NOMO-1 treated with dmso at 0.1 percent for 144 hours (cell line): ENCODE data around the gene CRYBA1.
"Not testable (repeated sequence)": the region's sequence is repeated elsewhere in the genome, so short reads cannot be mapped to it uniquely, and the experiment has no call there.

Experiments
- DNase-seq: peaks from one replicate; lab custom pipeline; 2025; ENCODE audit not compliant: unreplicated experiment; lab: John Stamatoyannopoulos, UW

CRYBA1 gene

DNA sequence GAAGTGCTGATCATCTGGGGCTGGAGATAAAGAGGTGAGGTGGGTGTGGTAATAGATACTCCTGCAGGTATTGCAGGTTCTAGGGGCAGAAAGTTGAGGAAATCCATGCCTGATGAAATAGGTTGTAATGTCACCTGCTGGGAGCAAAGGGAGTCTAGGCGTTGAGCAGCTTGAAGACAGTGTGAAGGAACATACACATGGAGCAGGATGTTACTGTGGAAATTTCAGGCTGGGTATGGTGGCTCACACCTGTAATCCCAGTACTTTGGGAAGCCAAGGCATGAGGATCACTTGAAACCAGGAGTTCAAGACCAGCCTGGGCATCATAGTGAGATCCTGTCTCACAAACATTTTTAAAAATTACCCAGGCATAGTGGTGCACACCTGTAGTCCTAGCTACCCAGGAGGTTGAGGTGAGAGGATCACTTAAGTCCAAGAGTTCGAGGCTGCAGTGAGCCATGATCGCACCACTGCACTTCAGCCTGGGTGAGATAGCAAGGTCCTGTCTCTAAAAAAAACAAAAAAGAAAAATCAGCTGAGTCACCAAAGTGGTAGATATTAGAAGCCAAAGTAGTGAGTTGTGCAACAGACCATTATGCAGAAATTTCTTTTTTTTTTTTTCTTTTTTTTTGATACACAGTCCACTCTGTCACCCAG is 9.1 kb upstream of the CRYBA1 start:
- peak; percentile 64 for DNase-seq

DNA sequence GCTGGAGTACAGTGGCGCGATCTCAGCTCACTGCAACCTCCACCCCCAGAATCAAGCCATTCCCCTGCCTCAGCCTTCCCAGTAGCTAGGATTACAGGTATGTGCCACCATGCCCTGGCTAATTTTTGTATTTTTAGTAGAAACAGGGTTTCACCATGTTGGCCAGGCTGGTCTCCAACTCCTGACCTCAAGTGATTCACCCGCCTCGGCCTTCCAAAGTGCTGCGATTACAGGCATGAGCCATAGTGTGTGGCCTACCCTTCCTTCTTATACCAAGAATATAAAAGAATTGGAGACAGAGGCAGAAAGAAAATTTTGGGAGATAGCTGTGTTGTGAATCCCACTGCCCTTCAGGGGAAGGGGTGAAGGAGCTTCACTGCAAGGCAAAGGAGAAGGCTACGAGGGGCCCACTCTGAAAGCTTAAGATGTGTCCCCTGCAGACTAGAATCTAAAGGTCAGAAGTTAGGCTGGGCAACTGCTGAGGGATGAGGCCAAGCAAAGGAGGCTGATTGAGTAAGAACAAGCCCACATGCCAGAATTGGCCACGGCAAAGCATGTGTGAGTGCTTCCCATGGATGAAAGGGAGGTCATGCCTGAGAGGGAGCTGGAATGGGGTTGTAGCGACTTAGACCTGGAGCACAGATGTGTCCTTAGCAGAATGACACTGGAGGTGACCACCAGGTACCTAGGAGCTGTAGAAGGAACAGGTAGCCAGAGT is 8.4 kb upstream of the CRYBA1 start:
- DNase-seq, result no peak

DNA sequence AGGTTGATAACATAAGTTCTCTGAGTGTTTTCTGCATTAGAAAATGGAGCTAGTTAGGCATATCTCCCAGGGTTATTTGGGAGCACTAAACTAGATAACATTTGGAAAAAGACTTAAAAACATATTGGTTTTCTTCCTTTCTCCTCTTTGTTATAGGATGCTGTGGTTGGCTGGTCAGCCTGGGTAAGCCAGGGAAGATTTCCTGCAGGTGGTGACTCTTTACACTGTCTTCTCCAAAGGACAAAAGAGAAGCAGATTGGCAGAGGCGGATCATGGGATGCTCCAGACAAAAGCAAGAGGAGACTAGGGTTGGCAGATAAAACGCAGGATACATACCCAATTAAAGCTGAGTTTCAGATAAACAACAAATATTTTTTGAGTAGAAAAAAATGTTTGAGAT is 6.2 kb upstream of the CRYBA1 start:
- no peak for DNase-seq

DNA sequence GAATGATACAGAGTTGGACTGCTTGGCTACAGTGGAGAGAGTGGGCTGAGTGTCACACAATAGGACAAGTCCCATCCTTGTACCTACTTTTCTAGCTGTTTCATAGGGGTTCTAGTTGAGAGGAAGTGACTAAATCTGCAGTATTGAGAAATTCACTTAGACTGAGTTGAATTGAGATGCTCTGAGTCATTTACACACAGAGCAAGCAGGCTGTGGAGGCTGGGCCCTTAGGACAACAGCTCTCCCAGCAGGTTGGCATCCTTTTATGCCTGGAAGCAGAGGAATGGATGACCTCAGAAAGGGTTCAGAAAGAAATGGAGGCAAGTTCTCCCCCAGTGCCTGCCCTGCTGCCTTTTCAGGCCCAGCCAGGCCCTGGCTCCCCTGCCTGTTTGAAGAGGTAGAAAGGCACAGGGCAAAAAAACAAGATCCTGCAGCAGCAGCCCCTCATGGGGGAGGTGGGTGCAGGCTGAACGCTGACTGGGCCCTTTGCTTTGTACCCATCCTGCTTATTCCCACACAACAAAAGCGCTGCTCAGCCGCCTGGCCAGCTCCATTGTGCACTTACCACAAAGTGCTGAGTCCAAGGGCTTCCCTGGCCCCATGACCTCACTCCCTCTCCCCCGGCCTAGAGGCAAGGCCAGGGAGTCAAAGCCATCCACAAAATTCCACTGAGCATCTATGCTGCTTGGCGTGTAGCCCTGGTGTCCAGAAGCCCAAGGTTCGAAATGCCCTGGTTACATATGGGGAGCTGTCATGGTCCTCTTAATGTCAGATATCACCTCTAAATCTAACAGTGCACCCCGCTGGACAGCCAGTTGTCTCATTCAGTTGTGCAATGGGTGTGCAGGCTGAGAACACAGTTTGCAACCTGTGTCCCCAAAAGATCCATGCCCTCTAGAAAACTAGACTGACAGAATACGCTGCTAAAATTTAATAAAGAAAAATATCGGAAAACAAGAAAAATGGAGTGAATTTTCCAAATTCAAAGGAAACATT is 5.4 kb upstream of the CRYBA1 start:
- peak; percentile 63 for DNase-seq

DNA sequence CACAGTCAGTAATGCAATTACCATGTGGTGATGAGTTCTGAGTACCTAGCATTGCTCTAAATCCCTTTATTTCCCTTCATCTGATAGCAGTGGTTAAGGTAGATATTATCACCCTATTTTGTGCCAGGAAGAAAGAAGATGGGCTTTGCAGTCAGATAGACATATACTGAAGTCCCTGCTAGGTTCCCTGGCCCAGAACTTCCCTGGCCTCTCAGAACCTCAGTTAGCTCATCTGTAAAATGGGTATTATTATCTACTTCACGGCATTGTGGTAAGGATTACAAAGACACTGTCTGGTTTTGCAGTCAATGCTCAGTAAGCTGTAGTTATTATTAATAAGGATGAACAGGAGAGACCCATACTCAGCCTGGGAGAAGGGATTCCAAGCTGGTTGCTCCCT is 4.6 kb upstream of the CRYBA1 start:
- no peak for DNase-seq

DNA sequence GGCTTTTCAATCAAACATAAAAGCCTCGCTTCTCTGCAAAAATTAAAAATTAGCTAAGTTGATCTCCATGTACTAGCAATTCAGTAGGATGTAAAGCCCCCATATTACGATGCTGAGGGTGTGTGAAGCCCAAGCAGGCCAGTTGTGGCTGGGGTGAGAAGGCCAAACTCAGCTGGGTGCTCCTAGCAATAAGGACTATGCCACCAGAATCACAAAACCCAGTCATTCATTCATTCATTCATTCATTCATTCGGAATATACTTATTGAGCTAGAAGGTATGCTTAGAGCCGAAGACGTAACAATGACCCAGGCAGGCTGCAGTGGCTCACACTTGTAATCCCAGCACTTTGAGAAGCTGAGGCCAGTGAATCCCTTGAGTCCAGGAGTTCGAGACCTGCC is 3.9 kb upstream of the CRYBA1 start:
- no peak for DNase-seq

DNA sequence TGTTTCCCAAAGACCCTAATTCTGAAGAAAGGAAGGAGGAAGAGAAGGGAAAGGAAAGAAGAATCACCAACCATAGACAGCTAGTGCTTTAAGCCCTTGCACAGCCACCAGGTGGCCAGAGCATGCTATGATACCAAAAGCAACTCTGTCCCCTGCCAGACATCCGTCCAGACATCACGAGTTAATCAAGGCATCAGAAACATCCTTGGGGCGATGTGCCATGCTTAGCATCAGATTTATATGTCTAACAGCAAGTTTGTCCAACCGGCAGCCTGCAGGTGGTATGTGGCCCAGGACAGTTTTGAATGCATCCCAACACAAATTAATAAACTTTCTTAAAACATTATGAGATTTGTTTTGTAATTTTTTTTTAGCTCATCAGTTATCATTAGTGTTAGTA is 2.9 kb upstream of the CRYBA1 start:
- no peak for DNase-seq

DNA sequence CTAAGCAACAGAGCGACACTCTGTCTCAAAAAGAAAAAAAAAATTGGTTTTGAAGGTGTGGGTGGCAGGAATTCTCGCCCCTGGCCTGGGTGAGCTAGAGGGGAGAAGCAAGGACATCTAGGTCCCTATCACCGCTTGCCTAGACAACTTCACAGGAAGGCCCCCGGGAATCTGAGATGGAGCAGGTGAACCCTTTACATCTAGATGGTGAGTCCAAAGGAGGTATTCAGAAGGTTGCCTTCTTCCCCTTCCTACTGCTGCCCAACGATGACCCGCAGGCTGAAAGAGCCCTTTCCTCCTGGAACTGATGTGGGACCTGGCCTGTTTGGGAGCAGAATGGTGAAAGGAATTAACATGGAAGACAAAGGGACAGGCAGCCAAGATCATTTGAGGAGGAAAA is 1.3 kb upstream of the CRYBA1 start:
- no peak for DNase-seq

DNA sequence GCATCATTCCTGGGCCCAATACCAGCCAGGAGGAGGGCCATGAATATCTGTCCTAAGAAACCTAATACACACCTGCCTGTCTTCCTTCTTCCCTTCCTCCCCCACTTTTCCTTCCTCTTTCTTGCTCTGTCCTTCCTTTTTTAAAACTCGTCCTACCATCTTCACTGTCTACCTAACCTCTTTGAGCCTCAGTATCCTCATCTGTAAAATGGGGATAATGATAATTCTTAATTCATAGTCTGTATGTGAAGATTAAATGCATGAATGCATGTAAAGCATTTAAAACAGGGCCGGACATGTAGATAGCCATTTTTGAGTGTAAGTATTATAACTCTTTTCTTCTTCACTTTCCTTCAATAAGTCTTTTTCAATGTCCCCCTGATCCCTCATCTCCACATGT is 560 bp downstream of the CRYBA1 start:
- DNase-seq, result no peak

DNA sequence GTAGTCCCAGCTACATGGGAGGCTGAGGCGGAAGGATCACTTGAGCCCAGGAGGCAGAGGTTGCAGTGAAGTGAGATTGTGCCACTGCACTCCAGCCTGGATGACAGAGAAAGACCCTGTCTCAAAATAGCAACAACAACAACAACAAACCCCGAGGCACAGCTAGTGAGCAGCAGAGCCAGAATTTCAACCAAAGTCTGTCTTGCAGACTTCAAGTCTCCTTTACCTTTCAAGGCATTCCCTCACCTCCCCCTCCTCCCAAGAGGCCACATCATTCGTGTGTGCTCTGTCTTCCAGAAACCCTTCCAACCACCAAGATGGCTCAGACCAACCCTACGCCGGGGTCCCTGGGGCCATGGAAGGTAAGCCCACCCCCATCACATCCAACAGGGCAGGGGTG is 2.2 kb downstream of the CRYBA1 start:
- no peak for DNase-seq

DNA sequence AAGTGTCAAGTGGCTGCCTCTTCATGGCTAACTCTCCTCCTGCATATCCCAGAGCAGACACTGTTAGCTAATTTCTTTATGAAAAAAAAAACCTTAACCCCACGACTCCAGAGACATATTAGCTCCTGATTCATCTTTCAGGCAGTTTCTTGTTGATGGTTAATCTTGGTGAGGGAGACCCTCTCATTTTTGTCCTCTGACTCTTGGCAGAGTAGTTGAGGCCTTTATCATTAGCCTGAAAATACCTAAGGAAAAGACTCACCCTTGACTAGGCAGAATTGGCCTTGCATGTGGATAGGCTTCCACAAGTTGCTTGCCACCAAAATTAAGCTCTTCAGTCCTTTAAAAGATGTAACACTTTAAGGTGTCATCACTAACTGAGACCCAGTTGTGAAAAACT is 4.0 kb downstream of the CRYBA1 start:
- no peak for DNase-seq

DNA sequence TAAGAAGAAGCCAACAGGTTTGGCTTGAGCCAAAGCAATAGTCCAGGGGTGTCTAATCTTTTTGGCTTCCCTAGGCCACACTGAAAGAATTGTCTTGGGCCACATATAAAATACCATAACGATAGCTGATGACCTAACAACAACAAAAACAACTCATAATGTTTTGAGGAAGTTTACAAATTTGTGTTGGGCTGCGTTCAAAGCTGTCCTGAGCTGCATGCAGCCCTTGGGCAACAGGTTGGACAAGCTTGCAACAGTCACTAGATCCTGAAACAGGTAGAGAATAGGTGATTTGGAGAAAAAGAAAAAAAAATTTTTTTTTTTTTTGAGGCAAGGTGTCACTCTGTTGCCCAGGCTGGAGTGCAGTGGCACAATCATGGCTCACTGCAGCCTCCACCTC is 4.5 kb downstream of the CRYBA1 start:
- DNase-seq, result no peak

DNA sequence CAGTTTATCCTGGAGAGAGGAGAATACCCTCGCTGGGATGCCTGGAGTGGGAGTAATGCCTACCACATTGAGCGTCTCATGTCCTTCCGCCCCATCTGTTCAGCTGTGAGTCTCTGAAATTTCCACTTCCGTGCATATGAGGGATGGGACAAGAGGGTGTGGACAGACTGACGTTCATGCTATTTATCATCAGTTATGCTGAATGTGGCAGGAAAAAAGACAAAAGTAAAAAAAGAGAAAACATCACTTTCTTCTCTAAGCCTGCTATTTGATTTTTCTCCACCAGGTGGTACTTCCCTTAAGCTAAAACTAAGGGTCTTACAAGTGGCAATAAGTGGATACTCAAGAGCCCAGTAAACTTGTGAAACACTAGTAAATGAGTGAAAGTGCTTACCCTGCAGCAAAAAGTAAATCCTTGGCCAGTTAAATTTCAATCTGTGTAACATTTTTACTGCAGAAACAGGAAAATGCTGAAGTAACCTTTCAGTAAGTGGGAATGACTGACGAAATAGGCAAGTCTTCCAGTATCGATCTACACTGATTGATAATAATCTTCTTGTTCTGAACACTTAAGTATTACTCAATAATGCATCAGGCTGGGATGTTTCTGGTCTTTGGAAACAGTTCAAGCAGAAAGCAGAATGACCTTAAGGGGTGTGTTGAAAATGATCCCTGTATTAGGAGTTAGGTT is 5.6 kb downstream of the CRYBA1 start:
- no peak for DNase-seq

DNA sequence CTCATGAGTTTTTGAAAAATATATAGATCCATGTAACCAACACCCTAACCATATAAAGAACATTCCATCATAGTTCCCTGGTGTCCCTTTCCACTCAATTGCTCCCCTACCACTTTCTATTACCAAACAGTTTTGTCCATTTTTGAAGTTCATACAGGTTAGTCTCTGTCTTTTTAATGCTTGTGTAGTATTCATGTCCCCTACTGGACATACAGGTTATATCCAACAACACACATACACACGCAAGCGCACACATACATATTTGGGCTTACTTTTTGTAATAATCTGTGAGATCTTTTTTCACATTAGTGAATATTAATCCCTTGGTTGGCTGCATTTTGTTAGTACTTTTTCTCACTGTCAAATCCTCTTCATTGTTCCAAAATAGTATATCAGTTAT is 6.4 kb downstream of the CRYBA1 start:
- no peak for DNase-seq

DNA sequence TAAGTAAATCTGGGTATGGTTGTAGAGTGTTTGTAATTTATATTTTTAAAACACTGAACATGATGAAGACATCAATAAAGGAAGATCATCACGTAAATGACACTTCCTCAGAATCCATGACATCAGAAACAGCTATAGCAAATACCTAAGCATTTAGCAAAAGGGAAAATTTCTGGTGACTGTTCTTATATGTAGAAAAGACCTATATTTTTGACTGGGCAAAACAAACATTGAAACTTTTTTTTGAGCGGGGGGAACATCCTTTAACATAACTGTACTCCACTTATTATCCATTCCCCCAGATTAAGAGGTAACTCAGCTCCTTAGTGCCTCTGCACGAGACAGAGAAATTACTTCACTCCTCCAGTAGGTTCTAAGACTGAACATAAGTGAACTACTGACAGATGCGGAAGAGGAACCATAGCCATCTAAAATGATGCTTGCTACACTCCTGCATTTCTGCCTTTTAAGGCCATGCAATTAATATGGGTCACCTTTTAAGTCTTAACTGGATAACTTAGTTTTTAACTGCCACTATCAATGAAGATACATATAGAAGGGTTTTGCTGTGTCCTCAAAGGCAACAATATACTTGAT is 9.4 kb downstream of the CRYBA1 start:
- DNase-seq, result peak; percentile 30

DNA sequence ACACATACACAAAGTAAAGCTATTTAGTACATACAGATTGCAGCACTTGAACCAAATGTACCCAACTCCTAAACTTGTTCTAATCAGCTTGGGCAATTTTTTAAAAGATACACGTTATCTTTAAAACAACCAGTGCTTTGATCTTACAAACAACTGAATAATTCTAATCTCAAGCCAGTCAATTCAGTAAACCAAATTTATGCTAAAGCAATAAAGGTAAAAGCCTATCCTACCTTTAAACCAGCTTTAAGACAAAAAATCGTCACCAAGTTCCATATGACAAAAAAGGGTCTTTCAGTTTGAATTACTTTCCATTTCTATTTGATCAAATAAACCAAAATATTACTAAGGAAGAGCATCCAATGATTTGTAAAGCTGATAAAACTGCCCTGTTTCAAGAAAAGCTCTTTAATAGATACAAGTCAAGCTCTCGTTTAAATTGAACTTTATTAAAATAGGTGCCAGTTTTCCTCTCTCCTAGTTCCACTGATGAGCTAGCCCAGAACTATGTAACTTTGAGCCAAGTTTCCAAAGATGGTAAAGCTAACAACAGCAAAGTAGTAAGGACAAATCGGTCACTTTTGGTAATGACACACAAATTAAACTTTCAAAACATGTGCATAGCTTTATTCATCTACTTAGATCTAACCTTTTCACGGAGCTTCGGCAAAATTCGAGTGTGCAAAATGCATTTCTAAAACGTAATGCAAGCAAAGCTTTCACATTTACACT is 10.2 kb downstream of the CRYBA1 start:
- DNase-seq, result no peak

DNA sequence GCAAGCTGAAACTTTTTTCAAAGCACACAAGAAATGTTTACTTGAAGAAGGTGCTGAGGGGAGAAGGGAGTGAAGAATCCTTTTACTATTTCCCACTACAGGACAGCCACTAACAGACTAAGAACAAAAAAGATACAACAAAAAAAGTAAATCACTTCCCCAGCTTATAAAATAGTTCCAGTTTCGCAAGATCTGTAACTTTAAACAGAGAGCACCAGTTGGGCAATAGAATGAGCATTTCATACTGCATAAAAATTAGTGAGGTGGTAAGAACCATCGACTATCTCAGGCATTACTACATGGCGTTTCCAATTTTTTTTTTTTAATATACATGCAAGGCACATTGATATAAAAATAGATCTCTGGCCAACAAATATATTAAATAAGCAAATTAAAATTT is 11.1 kb downstream of the CRYBA1 start:
- DNase-seq, result peak; percentile 36

DNA sequence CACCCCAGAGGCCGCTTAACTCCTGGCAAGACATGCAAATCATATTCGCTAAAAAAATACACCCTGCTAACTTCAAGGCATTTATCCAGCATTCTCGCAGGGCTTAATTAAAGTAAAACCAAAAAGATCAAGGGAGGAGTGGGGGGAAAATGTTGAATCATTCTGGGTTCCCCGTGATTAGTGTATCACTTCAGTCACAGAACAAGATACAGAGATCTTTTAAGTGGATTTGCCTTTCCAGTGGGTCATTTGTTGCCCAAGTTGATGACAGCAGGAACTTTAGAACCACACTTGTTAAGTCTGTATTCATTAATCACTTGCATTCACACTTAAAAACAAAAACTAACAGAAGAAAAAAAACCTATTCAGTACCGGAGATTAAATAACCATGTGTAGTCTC is 17.3 kb downstream of the CRYBA1 start:
- no peak for DNase-seq

DNA sequence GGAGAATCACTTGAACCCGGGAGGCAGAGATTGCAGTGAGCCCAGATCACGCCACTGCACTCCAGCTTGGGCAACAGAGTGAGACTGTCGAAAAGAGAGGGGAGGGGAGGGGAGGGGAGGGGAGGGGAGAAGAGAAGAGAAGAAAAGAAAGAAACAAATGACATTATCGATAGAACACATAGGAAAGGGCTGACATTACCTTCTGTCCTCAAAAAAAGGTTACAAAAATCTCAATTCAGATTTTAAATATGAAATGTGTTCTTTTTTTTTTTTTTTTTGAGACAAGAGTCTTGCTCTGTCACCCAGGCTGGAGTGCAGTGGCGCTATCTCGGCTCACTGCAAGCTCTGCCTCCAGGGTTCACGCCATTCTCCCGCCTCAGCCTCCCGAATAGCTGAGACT is 25.3 kb downstream of the CRYBA1 start:
- DNase-seq, result not testable (repeated sequence)

DNA sequence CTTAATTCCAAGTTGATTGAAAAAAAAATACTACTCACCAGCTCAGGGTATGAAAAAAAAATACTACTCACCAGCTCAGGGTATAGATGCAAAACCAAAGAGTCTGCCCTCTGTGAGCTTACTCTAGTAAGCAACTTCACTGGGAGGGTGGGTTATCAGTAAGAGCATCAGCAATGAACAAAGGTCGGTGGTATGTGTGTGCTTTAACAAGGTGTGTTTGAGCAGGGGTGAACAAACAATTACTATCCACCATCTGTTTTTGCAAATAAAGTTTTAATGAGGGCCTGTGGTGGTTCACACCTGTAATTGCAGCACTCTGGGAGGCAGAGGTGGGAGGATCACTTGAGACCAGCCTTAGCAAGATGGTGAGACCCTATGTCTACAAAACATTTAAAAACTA is 27.3 kb downstream of the CRYBA1 start:
- DNase-seq, result no peak
